Esophagus muscularis mucosa (tissue), 3 donors: ENCODE data around the gene AFF3.

Source experiments
- POLR2A ChIP-seq: fragments of 450-650 bp; IDR thresholded peaks from one replicate; pipeline ENCODE4 v1.6.1; 2017; ENCODE audit warnings: antibody characterized with exemption, moderate library complexity, mild to moderate bottlenecking, low read depth
- TF ChIP-seq, protein P1 (sequence below), 3 experiments: fragments of 200-600 bp in 2 of 3; fragments of 450-650 bp in 1 of 3; sonication (generic) in 2 of 3; IDR thresholded peaks; one replicate each; pipeline ENCODE4 v1.5.1; 2017 to 2019; ENCODE audit warnings: antibody characterized with exemption in 3 of 3, mild to moderate bottlenecking in 2 of 3, moderate library complexity in 1 of 3

DNA sequence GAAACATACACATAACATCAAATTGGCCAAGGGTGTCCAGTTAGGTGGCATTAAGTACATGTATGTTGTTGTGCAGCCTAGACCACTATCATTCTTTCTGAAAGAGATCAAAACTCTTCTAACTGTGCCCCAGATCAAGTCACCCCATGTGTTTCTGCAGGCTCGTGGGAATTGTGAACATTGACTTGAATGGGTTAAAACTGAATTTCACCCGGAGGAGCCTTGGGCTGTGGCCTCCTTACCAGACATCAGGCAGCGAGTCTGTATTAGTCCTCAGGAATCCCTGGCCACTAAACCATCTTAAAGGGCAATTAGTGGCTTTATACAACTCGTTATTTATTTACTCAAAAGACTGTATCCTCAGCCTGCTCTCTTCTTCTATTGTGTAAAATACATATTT lies 503.6 kb downstream of the AFF3 start:
- TF ChIP-seq, protein P1, sequence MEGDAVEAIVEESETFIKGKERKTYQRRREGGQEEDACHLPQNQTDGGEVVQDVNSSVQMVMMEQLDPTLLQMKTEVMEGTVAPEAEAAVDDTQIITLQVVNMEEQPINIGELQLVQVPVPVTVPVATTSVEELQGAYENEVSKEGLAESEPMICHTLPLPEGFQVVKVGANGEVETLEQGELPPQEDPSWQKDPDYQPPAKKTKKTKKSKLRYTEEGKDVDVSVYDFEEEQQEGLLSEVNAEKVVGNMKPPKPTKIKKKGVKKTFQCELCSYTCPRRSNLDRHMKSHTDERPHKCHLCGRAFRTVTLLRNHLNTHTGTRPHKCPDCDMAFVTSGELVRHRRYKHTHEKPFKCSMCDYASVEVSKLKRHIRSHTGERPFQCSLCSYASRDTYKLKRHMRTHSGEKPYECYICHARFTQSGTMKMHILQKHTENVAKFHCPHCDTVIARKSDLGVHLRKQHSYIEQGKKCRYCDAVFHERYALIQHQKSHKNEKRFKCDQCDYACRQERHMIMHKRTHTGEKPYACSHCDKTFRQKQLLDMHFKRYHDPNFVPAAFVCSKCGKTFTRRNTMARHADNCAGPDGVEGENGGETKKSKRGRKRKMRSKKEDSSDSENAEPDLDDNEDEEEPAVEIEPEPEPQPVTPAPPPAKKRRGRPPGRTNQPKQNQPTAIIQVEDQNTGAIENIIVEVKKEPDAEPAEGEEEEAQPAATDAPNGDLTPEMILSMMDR (IDR thresholded peaks at IDR 0.05) = no peak
- no peak for TF ChIP-seq POLR2A
